Activated CD4-positive, alpha-beta T cell treated with anti-CD3 and anti-CD28 coated beads for 36 hours (primary cell): ENCODE measurements around the gene SLC6A2. TPM values are rescaled to one million over a fixed set of nuclear protein-coding genes. Genes with fewer than 3 reads are reported as not detected.

Source experiments
- ATAC-seq: fragments of 200-7000 bp; cut with Tn5 transposase; one replicate; pipeline ENCODE4 v1.10.0; 2021; ENCODE audit warnings: mild to moderate bottlenecking, moderate library complexity
- CTCF ChIA-PET: fragments of 350-600 bp; sonication (Branson Sonifier 250); formaldehyde crosslinking; loops from one replicate; lab custom pipeline; 2021; ENCODE audit warnings: antibody characterized with exemption; lab: Charles Lee
- POLR2A ChIA-PET: fragments of 350-600 bp; sonication (Branson Sonifier 250); formaldehyde crosslinking; loops from one replicate; lab custom pipeline; 2021; ENCODE audit warnings: antibody characterized with exemption, inconsistent platforms; lab: Charles Lee
- DNase-seq: peaks from one replicate; pipeline ENCODE4 v3.0.0-alpha.2; 2020
- H3K27ac Mint-ChIP-seq: one replicate; pipeline ENCODE4 v1.8.0; 2021; ENCODE audit warnings: mixed read lengths
- H3K27me3 Mint-ChIP-seq: one replicate; pipeline ENCODE4 v1.8.0; 2021; ENCODE audit warnings: mixed read lengths
- H3K36me3 Mint-ChIP-seq: one replicate; pipeline ENCODE4 v1.8.0; 2021; ENCODE audit warnings: low read depth, mixed read lengths
- H3K4me1 Mint-ChIP-seq: one replicate; pipeline ENCODE4 v1.8.0; 2021; ENCODE audit warnings: mixed read lengths
- H3K4me3 Mint-ChIP-seq: one replicate; pipeline ENCODE4 v1.8.0; 2021; ENCODE audit warnings: mild to moderate bottlenecking, moderate library complexity, mixed read lengths
- H3K9me3 Mint-ChIP-seq: one replicate; pipeline ENCODE4 v1.8.0; 2021; ENCODE audit warnings: low read depth, mixed read lengths
- intact Hi-C, 2 experiments: fragments of 100-400 bp; cut with DNase I in 1 of 2; cut with micrococcal nuclease in 1 of 2; formaldehyde crosslinking; loops; one replicate each; pipeline versions ENCODE4 v1.14.2 to v1.15.1; 2022 to 2024; cut with DNase I, micrococcal nuclease
- total RNA-seq, 2 experiments: library from RNA; stranded (reverse); gene quantifications; one replicate each; pipeline ENCODE4 v1.2.3, GENCODE V29; 2021

Gene SLC6A2
- total RNA-seq, 2 experiments from 2014 or later, result not detected

DNA sequence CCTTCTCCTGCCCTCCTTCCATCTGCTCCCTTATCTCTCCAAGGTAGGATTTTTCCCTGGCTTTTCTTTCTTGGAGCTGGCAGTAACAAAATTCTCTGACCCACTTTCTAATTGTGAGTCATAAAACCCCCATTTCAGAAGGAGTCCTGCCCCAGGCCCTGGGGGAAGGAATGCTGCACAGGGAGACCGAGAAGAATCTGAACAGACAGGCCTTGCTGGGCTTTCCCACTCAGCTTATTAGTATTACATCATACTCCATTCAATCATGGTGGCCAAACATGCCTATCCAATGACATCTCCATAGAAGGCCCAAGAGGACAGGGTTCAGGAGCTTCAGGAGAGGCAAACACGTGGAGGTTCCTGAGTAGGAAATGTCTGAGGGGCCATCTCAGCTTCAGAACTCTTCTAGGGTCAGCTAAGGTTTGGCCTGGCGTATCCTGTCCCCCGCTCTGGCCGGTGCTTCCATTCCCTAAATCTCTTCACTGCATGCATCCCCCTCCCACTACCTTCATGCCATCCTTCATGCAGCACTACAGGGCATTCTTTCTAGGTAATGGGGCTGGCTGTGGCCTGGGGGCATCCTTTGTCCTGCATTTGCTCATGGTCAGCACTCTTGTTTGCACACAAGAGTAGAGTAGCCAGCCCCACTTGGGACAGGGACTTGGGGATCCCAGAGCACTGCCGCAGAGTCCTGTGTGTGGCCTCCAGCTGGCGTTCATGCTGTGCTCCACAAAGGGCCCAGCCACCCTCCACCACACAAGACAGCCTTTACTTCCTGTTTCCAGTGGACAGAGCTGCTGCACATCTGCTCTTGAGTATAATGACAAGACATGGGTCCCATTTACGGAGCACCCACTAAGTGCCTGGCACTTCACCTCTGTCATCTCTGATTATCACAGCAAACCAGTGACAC is 8.2 kb downstream of the SLC6A2 start:
- Mint-ChIP-seq H3K4me3 (no peak overlapping the region), H3K4me1 (no peaks in the 10 kb centered on the region), H3K36me3 (no peaks in the 10 kb centered on the region), H3K9me3 (no peaks in the 10 kb centered on the region), H3K27ac (no peak overlapping the region), H3K27me3 (peaks cover 3% of the 10 kb centered on the region)
- ATAC-seq (no peak), DNase-seq (no peak)
- CTCF ChIA-PET, result interaction anchor here (0.6 to 1.0 kb wide), 2 partner anchors 199 to 403 kb away, joined by 3 read pairs; no protein-coding TSS in a partner anchor
- intact Hi-C loops, result no loop called here
- POLR2A ChIA-PET, result no interaction called here

DNA sequence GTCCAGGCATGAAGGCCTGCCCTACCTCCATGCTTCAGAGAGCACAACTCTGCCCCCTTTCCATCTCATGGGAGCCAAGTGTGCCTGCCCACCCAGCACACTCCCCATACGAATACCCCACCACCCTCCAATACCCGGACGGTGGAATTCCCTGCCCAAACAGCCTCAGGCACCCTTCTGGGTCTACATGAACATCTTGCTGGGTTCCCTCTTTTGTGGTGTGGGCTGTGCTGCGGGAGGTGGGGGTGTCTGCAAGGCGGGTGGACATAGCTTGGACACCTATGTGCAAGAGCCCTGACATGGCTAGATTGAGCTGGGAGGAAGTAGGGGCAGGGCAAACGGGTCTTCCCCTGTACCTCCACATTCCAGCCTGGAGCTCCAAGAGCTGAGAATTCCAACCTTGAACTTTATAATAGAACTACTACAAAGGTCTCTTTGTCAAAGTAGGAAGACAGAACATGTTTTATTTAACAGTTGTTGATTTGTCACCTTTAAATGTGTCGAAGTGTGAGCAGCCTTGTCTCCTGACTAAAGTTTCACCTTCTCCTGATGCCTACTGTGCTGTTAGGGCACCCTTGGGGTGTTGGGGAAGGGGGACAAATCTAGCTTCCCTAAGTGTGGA is 9.1 kb downstream of the SLC6A2 start:
- Mint-ChIP-seq H3K4me3 (no peak overlapping the region), H3K27me3 (peaks cover 2% of the 10 kb centered on the region), H3K4me1 (no peaks in the 10 kb centered on the region), H3K27ac (no peak overlapping the region), H3K36me3 (no peaks in the 10 kb centered on the region), H3K9me3 (no peaks in the 10 kb centered on the region)
- ChIA-PET POLR2A (no interaction called here), CTCF (interaction anchor here (0.6 to 1.0 kb wide), 2 partner anchors 200 to 404 kb away, joined by 3 read pairs; no protein-coding TSS in a partner anchor)
- intact Hi-C loops, result no loop called here
- ATAC-seq, result no peak
- no peak for DNase-seq

DNA sequence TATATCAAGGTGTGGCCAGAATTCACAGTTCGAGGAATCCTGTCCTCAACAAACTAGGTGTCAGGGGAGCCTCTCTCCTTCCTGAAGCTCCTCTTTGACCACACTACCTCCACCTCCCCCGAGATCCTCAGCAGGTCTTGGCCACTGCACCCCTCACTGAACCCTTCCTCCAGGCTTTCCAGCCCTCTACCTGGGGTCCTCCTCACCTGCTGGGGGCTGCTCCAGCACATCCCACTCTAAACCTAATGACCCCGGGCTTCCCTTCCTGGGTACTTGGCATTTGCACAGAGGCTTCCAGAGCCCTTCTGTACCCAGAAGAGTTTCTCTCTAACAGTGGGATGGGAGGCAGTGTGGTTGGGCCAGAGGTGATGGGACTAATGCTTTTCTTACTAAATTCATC is 9.7 kb downstream of the SLC6A2 start:
- POLR2A ChIA-PET, result no interaction called here

DNA sequence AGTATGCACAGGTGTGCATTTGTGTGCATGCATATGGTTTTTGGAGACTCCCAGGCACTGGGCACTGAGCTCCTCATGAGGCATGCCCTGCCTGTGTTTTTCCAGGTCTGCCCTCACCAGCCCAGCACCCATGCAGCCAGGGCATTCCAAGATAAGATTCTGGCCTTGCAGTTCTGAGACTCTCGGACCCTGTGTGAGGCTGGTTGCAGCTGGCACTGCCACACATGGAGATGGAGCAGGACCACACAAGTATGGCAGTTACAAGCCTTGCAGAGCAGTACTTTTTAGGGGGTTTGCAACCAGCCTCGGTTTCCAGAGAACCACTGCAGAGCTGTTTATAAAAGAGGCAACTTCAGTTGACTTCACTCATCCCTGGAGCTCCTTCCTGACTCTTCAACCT is 10.2 kb downstream of the SLC6A2 start:
- no peak for ATAC-seq
- Mint-ChIP-seq H3K27me3 (peaks cover 2% of the 10 kb centered on the region), H3K9me3 (no peaks in the 10 kb centered on the region), H3K4me1 (no peaks in the 10 kb centered on the region), H3K4me3 (no peak overlapping the region), H3K27ac (no peak overlapping the region), H3K36me3 (no peaks in the 10 kb centered on the region)
- CTCF ChIA-PET, result no interaction called here
- intact Hi-C loops, result no loop called here
- no peak for DNase-seq
- POLR2A ChIA-PET, result no interaction called here

More for the DNA sequence above, 9.7 kb downstream of the SLC6A2 start:
- Mint-ChIP-seq H3K27ac (no peak overlapping the region), H3K4me1 (no peaks in the 10 kb centered on the region), H3K4me3 (no peak overlapping the region), H3K9me3 (no peaks in the 10 kb centered on the region), H3K36me3 (no peaks in the 10 kb centered on the region), H3K27me3 (peaks cover 2% of the 10 kb centered on the region)
- DNase-seq (no peak), ATAC-seq (no peak)
- intact Hi-C loops, result no loop called here
- CTCF ChIA-PET, result no interaction called here

DNA sequence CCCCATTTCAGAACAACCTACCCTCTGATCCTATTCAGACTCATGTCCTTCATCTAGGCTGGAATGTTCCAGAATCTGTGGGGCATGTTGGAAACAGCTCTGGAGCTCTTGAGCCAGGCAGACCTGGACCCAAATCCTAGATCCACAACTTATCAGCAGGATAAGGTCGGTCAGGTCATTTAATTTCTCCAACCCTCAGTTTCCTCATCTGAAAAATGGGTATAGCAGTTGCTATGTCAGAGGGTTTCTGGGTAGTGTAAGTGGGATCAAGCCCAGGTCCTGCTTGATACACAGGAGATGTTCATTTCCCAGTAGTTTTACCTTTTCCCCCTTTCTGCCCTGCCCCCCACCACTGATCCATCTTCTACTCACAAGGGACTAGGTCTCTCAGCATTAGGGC is 12.0 kb downstream of the SLC6A2 start:
- peaks cover 2% of the 10 kb centered on the region for H3K27me3 Mint-ChIP-seq
- POLR2A ChIA-PET, result no interaction called here
- H3K4me1 Mint-ChIP-seq, result no peaks in the 10 kb centered on the region
- no peak overlapping the region for H3K27ac Mint-ChIP-seq
- H3K36me3 Mint-ChIP-seq, result no peaks in the 10 kb centered on the region
- no peak overlapping the region for H3K4me3 Mint-ChIP-seq
- CTCF ChIA-PET, result no interaction called here
- ATAC-seq (no peak), DNase-seq (no peak)
- intact Hi-C loops, result no loop called here
- no peaks in the 10 kb centered on the region for H3K9me3 Mint-ChIP-seq

DNA sequence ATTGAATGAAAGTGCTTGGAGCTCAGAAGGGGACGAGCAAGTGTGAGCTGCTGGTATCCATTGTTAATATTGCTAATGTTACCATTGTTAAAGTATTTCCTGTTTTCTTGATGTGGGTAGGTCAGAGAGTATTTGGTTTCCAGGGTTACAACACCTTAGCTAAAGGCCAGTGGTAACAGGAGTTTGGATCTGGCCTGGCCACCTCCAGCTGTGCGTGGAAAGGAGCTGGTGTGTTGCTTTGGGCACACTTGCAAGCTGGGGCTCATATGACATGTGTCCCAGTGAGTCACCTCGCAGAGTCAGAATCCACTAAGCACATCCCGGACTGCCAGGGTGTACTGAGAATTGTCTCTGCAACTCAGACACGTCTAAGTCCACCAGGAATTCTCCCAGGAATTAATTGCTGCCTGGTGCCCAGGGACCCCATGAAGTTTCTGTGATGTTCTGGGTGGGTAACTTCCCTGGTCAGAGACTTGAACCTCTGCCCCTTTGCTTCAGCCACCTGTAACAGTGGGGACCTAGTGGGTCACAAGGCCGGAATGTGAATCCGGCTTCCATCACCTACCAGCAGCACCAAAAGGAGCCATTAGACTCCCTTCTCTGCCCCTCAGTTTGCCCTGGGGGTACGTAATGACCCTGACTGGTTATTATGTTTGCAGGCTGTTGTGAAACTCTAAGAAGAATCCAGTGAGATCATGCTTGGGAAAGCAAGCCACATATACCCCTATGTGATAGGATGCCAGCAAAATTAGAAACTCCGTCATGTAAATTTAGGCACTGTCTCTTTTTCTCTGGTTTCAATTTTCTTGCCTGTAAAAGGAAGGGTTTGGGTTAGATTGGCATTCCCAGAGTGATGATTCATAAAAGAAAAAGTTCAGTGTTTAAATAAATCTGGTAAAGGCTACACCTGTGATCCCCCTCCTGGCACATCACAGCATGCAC is 12.8 kb downstream of the SLC6A2 start:
- H3K4me1 Mint-ChIP-seq, result no peaks in the 10 kb centered on the region
- no peaks in the 10 kb centered on the region for H3K36me3 Mint-ChIP-seq
- H3K27ac Mint-ChIP-seq, result no peak overlapping the region
- DNase-seq, result no peak
- H3K4me3 Mint-ChIP-seq, result no peak overlapping the region
- peaks cover 2% of the 10 kb centered on the region for H3K27me3 Mint-ChIP-seq
- H3K9me3 Mint-ChIP-seq, result peaks cover 2% of the 10 kb centered on the region
- intact Hi-C loops, result no loop called here
- ChIA-PET CTCF (interaction anchor here (0.6 kb wide), 1 partner anchor 132 kb away, joined by 3 read pairs; no protein-coding TSS in a partner anchor), POLR2A (no interaction called here)
- ATAC-seq, result no peak

DNA sequence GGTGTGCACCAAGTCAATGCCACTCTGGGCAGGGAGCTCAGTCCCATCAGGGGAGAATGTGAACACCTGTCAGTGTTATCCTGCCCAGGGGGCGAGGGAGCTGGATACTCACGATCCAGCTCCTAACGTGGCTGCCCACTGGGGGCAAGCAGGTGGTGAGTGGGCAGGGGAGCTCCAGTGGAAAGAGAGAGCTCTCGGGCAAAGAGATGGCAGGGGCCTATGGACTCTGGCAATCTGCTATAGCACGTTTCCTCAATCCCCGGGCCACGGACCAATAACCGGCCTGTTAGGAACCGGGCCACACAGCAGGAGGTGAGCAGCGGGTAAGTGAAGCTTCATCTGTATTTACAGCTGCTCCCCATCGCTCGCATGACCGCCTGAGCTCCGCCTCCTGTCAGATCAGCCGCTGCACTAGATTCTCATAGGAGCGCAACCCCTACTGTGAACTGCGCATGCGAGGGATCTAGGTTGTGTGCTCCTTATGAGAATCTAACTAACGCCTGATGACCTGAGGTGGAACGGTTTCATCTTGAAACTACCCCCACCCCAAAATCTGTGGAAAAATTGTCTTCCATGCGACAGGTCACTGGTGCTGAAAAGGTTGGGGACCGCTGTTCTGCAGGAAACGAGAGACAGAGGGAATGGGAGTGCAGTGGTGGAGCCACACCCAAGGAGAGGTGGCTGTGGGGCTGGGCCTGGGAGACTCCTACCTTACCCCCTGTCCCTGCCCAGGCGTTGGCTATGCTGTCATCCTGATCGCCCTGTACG is 15.6 kb downstream of the SLC6A2 start:
- ChIA-PET CTCF (interaction anchor here (0.6 to 1.3 kb wide), 3 partner anchors 29 to 207 kb away, joined by 3 read pairs; no protein-coding TSS in a partner anchor), POLR2A (no interaction called here)
- intact Hi-C loops, result no loop called here
- Mint-ChIP-seq H3K4me3 (no peak overlapping the region), H3K9me3 (peaks cover 2% of the 10 kb centered on the region), H3K4me1 (no peaks in the 10 kb centered on the region), H3K27ac (no peak overlapping the region), H3K27me3 (peaks cover 4% of the 10 kb centered on the region), H3K36me3 (no peaks in the 10 kb centered on the region)
- ATAC-seq, result no peak
- no peak for DNase-seq

DNA sequence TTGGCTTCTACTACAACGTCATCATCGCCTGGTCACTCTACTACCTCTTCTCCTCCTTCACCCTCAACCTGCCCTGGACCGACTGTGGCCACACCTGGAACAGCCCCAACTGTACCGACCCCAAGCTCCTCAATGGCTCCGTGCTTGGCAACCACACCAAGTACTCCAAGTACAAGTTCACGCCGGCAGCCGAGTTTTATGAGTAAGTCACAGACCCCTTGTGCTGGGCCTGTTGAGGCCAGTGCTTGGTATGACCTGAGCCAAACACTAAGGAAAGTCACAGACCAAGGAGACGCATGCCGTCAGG is 16.1 kb downstream of the SLC6A2 start:
- ChIA-PET CTCF (interaction anchor here (0.6 kb wide), 1 partner anchor 37 kb away, joined by 3 read pairs; no protein-coding TSS in a partner anchor), POLR2A (no interaction called here)
- H3K27ac Mint-ChIP-seq, result no peak overlapping the region
- no peaks in the 10 kb centered on the region for H3K36me3 Mint-ChIP-seq
- intact Hi-C loops, result no loop called here
- DNase-seq (no peak), ATAC-seq (no peak)
- peaks cover 6% of the 10 kb centered on the region for H3K27me3 Mint-ChIP-seq
- H3K4me3 Mint-ChIP-seq, result no peak overlapping the region
- peaks cover 2% of the 10 kb centered on the region for H3K9me3 Mint-ChIP-seq
- no peaks in the 10 kb centered on the region for H3K4me1 Mint-ChIP-seq

DNA sequence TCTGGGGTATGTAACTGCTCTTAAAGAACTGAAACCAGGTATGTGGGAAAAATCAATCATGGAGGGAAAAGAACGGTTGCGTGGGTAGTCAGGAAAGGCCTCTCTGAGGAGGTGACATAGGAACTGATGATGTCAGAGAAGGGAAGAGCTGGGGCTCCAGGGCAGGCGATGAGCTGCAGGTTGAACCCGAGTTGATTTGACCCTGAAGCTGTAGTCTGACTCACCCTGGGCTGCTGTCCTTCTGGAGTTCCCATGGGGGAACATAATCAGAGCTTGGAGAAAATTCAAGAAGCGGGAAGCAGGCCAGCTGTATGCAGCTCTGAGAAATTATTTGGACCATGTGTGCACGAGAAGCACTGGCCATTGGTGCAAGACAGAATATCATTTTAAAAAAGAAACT is 16.7 kb downstream of the SLC6A2 start:
- Mint-ChIP-seq H3K36me3 (no peaks in the 10 kb centered on the region), H3K9me3 (peaks cover 2% of the 10 kb centered on the region), H3K4me3 (no peak overlapping the region), H3K27me3 (peaks cover 6% of the 10 kb centered on the region), H3K27ac (no peak overlapping the region), H3K4me1 (no peaks in the 10 kb centered on the region)
- intact Hi-C loops, result no loop called here
- ChIA-PET POLR2A (no interaction called here), CTCF (no interaction called here)
- ATAC-seq (no peak), DNase-seq (no peak)

DNA sequence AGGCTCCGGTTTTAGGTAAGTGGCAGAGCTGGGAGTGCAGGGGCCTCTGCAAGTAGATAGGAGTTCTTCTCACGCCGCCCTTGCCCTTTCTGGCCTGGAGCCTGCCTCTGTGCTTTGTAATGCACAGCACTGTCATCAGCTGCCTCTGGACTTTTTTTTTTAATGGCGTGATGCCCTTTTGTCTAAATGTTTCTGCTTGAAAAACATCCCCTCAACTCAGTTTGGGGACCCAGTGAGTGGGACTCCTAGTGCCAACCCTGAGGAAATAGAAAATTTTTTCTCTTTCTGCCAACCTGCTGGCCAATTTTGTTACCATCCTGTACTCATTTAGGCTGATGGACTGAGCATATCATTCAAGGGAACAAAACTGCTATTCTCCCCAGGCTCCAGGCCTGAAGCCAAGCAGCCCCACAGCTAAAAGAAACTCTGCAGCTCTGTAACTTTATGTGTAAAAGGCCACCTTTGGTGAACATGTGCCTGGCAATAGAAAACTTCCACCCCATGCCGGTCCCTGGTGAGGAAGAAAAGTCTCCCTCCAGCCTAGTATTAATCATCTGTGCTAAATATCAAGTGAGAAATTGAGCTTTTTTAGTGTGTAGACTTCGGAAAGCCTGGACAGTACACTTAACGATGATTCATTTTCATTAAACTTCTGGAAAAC is 22.5 kb downstream of the SLC6A2 start:
- CTCF ChIA-PET, result no interaction called here
- intact Hi-C loops, result no loop called here
- H3K9me3 Mint-ChIP-seq, result no peaks in the 10 kb centered on the region
- ATAC-seq, result no peak
- peaks cover 6% of the 10 kb centered on the region for H3K27me3 Mint-ChIP-seq
- no peak overlapping the region for H3K27ac Mint-ChIP-seq
- no peak for DNase-seq
- POLR2A ChIA-PET, result no interaction called here
- H3K4me1 Mint-ChIP-seq, result no peaks in the 10 kb centered on the region
- H3K36me3 Mint-ChIP-seq, result no peaks in the 10 kb centered on the region
- H3K4me3 Mint-ChIP-seq, result no peak overlapping the region
